CD1c-positive myeloid dendritic cell (primary cell): ENCODE data around the gene BACH2.
"Not testable (repeated sequence)": the region's sequence is repeated elsewhere in the genome, so short reads cannot be mapped to it uniquely, and the experiment has no call there.

ENCODE experiments used
- DNase-seq: peaks from one replicate; pipeline ENCODE4 v3.0.0-alpha.2; 2016; ENCODE audit errors: extremely low spot score

The BACH2 gene

DNA sequence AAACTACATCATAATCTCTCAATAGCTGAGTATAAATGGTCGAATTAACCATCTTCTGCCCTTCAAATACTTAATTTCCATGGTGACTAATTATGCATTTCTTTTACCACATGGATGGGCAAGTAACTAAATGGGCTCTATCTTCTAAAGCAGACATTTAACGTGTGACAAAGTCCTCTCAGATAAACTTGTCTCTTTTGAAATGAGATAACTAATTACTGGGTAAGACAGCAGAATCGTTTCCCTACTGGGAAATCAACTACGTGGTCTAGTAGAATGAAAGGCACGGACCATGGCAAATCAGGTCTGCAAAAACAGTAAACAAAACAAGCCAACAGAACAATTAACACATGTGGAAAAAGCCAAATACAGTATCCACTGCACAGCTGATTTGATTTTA is 137.7 kb downstream of the BACH2 start:
- DNase-seq = no peak

DNA sequence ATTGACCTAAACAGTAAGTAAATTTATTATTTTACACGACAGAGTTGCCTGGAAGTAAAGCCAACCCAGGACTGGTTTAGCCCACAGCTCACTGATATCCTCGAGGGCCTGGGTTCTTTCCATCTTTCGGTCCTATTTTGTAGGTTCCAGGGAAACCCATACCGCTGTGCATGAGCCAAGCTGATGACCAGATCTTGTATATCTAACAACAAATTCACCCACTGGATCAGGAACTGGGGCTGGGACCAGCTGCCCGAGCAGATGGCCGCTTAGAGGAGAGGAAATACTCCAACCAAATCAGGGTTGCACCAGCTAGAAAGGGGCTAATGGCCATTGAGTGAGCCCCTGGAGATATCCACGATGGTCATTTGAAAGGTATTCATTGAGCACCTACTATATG is 139.2 kb downstream of the BACH2 start:
- no peak for DNase-seq

DNA sequence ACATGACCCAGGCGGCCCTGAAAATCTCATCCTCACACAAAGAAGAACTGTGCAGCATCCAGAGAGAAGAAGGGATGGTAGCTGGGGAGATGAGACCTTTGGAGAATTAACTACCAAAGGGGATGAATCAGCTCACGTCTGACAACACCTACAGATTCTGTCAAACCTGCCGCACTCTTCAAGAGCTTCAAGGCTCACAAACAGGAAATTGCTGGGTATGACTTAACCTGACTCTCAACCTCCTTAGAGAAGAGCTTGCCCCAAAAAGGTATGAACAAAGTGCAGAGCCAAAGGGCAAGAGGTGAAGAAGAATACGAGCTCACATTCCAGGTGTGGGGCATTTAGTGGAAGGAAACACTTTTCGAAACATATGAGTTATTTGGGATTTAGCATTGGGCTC is 139.8 kb downstream of the BACH2 start:
- no peak for DNase-seq

DNA sequence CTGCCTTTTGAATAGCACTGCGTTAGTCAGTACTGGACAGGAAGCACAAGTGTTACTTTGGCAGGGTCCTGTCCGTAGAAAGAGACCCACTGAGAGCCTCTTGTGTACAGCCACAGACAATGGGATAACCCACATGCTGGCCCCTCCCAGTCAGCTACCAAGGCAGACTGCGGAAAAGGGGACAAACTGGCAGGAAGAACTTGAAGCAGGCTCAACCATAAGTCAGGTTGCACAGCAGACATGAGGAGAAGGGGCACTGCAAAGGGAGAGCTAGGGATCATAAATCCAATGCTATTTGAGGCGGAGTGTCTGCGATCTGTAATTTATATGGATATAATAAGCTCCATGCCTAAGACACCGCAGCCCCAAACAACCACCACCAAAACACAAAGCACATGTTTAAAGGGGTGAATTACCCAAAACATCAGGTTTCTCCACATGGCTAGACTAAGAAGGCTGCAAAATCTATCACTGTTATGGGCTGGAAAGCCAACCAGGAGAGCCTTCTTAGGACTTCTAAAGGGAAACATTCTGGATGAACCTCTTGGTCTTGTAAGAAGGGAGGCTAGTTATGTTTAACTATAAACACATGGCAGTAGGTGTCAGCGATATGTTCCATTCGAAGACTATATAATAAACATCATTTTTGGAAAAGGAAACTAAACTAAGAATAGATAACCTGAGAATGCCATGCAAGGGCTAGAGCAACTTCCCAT is 141.7 kb downstream of the BACH2 start:
- DNase-seq = no peak

DNA sequence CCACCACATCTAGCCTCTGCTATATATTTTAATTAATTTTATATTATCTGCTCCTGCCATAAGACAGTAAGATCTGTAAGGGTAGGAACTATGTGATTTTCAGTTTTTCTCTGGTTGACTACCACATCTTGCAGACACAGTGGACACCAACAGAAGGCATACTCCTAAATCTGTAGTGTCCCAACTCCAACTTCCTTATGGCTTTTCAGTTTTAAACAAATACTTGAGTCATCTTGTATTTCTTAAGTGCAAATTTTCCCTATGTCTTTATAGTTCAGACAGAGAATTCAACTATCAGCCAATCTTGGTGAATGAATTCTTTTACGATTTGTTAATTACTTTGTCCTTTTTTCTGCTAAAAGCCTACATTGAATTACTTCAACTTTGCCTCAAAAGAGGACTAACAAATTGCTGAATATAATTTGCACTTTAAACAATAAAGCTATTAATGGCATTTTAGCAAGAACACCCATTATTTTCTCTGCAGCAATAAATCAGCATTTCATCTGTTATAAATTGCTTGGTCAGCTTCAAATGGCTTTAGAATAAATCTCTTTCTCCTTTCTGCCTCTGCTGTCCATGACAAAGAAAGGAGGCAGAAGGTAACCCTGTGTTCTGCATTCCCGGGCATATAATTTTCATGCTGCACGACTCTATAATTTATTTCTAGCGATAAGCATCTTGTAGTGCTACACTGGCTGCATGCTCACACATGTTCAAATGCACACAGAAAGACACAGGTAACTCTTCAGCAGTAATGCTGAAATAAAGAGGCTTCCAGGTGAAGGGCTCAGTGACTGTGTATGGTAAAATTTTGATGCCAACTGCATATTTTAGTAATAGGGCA is 144.8 kb downstream of the BACH2 start:
- no peak for DNase-seq

DNA sequence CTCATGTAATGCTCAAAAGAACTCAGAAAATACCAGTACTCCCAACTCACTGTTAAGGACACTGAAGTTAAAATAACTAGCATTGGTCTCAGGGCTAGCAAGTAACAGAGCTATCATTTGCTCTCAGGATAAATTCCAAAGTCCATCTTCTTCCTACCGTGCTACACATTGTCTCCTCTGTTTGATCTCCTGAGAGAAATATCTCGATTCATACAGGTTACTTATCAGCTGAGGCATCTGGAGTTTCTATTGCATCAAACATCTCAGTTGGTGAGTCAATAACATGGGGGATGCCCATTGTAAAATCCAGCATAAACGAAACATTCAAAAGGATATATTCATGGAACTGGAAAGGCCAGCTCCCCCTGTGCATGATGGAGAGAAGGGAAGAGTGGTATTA is 147.4 kb downstream of the BACH2 start:
- no peak for DNase-seq

DNA sequence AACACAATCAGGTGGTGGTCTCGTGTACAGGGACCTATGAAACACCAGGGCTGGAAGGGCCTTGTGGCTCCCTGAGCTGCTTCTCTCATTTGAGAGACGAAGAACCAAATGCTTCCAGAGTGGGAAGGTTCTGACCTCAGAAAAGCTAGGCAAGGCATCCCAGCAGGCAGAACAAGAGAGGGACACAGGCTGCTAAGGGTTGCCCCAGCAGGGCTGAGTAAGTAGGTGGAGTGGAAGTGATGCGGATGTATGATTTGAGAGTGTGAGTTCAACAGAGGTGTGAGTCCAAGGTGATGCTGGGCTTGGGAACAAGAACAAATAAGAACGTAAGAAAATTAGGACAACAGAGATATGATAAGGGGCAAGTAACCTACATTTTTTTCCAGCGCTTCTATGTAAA is 147.8 kb downstream of the BACH2 start:
- DNase-seq = no peak

DNA sequence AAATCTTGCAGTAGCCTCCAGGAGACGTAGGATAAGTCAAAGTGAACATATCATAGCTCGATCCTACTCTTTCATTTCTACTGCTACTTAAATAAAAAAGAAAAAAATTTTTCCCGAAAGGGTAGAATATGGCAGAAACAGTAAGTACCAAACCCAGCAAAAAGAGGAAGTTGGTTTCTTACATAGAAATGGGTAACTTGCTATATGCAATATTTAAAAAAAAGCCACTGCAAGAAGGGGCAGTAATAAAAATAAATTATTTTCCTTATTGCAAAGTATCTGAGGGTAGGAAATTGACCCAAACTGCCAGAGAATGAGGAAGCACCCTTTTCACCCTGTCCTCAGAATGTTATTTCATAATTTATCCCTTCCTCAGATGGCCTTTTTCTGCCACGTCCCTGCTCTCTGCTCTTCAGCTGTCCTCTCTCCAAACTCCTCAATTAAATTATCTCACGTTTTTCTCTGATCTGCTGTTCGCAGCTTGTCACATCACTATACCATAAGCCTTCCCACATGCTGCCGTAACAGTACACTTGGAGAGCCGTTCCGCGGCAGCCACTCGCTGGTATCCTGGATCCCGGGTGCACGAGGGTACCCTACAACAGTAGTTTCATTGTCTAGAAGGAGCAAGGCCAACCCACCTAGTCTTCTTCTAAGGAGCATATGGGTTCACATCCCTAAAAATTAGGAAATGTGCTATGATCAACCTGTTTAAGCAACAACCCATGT is 149.6 kb downstream of the BACH2 start:
- DNase-seq = peak; percentile 37

DNA sequence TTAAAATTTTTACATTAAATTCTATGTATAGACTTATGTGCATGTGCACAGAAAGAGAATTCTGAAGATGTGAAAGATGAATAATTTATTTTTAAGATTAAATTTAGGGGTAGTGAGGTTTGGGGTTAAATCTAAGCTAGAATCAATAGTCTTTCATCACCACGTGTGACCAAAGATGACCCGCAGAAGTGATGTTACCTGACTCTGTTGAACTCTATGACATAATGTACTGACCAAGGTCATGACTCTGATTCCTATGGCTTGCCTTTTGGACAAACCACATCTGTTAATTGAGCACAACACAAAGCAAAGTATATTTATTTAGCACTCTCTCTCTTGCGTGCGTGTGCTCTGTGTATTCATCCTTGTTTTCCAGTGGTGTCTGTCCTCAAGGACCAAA is 150.6 kb downstream of the BACH2 start:
- DNase-seq = no peak

DNA sequence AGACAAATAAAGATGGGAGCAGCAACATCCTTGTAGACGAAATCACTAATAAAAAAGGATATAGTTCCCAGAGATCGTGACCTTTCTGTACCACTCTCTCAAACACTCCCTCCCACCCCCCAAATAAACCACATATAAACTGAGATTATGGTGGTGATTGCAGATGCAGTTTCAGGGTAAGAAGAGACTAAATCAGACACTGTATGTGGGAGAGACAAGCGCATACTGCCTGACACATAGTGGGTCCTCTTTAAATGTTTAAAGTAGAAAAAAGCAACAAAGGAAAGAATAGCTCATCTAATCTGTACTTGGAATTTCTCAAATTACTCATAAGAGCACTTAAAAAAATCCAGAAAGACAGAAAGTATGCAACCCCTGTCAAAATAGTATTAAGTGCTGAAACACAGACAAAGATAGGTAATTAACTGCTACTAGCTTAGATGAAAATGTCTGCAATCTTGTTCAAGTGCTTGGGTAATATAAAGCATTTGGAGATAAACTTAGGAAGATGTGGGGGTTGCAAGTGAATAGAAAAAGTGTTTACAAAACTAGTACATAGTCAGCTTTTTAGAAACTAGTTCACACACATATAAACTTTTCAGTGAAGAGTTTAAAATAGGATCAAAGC is 151.6 kb downstream of the BACH2 start:
- no peak for DNase-seq

DNA sequence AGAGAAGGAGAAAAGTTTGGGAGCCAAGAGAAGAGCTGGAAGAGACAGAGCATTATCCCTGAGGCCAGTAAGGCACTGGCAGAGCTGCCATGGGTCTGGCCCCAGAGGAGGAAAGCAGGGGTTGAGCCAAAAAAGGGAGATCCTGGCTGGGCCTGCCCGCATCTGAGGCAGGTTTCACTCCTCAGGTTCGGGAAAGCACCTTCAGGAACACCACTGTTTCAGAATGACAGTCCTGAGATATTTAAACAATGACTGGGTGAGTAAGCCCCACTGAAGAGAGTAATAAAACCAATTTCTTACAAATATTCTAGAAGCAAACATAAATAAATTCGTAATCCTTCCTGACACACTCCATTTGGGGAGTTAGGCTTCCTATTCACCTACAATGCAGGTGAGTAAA is 152.2 kb downstream of the BACH2 start:
- no peak for DNase-seq

DNA sequence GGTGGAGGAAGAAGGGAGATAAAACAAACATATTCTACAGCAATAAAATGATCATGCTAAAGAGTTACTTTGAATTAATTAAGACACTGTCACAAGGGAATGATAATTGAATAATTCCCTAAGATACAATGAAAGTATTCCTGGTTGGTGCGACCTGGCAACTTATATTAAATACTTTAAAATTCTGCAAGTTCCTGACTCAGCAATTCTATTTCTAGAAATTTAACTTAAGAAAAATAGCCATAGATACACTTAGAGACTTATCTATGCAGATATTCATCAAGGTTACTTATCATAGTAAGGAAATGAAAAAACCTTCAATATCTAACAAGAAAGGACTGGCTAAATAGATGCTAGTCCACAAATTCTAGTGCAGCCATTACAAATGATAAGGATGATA is 156.0 kb downstream of the BACH2 start:
- DNase-seq = no peak

DNA sequence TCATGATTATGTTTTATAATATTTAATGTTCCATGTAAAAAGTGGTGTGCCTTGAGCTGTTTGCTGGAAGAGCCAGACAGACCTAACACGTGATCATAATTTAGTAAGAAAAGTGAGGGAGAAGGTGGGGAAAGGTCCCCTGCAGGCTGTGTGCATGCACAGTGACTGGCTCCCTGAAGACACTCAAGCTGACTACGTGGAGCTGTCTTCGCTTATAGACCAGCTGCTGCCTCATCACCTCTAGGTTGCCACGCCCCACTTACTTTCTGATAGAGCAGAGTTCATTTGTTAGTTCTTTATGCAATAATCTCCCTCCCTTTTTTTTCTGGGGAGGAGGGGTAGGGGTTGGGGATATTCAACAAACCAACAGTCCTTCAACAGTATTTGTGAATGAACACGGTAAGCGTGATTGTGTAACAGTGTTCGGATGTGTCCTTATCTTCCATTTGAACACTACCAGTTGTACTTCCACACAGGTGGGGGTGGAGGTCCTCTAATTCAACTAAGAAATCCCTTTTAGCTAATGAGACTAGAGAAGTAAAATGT is 157.3 kb downstream of the BACH2 start:
- DNase-seq = no peak

DNA sequence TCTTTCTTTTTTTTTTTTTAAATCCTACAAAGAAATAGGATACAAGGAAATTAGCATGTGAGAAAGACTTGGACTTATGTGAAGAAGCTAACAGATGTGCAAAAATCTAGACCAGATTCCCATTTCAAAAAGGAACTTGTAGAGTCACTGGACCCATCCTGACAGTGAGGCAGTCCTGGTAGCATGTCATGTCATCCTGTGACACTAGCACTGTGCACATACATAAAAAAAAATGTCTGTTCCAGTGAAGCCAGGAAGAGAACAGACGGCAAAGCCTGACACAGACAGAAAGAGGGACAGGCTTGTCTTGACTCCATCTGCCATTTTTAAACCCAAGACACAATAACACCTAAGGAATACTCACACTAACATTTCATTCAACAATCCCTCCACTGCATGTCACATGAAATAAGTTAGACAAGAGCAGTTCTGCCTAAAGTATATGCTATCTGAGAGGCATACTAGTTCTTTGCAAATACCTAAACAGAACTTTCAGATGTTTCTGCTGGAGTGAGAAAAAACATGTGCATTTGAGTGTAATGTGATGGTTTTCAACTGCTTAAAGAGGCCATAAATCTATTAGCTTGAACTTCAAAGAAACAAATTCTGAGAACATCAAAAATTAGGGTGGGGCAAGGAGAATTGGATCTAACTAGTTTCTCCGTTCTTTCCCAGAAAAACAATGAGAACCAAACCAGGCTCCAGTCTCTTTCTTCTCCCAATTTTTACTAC is 159.6 kb downstream of the BACH2 start:
- DNase-seq = no peak

DNA sequence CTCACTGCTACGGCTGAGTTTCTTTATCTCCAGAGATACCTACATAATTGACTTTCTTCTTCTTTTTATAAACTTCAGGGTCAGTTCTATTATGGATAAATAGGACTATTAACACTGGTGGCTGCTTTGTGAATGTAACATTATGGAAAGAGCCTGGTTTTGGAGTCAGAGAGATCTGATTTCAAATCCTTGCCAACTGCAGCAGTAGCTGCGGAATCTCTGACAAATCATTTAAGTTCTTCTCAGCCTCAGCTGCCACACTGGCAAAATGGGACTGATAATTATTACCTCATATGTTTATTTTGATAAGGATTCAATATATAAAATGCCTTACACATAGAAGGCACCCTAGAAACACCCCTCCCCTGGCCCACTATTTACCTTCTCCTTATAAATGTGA is 160.5 kb downstream of the BACH2 start:
- no peak for DNase-seq

DNA sequence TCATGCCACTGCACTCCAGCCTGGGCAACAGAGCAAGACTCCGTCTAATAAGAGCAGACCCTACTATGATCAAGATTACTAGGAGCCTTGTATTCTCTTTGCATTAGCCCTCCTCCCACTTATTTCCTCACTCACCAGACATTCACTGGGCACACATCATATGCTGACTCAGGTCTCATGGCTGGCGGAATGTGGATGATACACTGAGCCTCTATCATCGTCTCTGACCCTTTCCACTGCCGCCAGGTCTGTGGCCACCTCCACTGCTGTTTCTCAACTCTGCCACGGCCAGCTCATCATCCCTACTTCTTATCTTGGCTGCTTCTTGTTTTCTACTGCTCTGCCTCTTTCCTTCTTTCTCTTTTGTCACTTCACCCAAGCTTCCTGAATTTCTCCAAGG is 161.0 kb downstream of the BACH2 start:
- no peak for DNase-seq

DNA sequence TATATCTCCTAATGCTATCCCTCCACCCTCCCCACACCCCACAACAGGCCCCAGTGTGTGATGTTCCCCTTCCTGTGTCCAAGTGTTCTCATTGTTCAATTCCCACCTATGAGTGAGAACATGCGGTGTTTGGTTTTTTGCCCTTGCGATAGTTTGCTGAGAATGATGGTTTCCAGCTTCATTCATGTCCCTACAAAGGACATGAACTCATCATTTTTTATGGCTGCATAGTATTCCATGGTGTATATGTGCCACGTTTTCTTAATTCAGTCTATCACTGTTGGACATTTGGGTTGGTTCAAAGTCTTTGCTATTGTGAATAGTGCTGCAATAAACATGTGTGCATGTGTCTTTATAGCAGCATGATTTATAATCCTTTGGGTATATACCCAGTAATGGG is 163.0 kb downstream of the BACH2 start:
- not testable (repeated sequence) for DNase-seq

DNA sequence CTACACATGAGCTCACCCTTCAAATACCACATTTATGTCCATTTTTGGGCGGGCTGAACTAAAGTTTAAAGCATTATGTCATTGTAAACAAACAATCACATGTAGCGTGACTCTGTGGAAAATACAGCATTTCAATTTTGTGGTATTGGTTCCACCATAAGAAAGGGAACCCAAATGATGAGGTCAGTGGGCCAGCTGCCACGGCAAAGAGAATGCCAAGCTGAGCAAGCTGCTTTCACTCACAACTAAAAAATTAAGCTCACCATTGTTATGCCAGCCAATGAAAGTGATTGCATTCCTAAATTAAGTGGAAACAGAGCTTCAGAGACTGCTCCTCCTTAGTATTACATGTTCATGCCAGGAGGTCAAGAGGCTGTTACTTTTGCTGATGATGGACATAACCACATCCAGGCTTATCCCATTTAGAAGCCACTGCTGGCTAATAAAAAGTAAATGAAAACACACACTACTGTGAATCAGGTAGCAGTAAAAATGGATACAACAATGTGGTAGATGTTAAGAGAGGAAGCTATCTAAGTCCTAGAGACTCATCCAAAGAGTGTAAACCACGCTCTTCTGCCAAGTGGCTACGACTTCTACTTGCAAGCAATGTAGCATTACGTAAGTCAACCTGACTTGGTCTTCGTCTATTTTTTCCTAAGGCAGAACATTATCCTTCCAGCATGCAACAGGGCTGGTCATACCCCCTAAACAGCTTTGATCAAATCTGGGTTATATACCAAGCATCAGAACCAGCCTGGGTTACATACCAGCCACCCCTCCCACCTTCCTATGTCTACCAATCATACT is 164.8 kb downstream of the BACH2 start:
- peak; percentile 41 for DNase-seq

DNA sequence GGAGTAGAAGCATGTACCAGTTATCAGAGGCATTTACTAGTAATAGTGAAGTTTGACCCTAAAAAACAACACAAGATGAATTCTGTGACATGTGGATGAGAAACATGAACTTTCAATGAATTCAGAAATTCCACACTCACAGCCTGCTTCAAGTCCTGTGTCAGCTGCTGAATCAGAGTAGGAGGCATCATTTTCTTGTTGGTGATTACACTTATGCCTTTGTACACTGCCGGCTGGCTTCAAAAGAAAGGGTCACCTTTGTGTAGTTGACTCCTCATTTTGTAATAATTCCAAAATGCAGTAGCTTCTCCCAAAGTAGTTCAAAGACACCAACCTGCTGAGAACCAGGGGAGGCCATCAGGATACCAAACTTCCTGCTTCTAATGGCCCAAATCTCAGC is 165.5 kb downstream of the BACH2 start:
- DNase-seq = no peak

DNA sequence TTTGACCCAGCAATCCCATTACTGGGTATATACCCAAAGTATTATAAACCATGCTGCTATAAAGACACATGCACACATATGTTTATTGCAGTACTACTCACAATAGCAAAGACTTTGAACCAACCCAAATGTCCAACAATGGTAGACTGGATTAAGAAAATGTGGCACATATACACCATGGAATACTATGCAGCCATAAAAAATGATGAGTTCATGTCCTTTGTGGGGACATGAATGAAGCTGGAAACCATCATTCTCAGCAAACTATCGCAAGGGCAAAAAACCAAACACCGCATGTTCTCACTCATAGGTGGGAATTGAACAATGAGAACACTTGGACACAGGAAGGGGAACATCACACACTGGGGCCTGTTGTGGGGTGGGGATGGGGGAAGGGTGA is 168.0 kb downstream of the BACH2 start:
- not testable (repeated sequence) for DNase-seq
